HCT116 (cell line): ENCODE results near the gene GORAB. TPM values are rescaled to one million over a fixed set of nuclear protein-coding genes. Genes with fewer than 3 reads are reported as not detected.

Source experiments
- total RNA-seq: library from RNA; stranded (reverse); gene quantifications from one replicate; pipeline ENCODE4 v1.2.1, GENCODE V29; 2021; ENCODE audit not compliant: unreplicated experiment

The GORAB gene
- total RNA-seq, 1 experiment from 2014 or later: 7.5 TPM

Other genes starting within 250 kb of the GORAB start
- gene PRRX1, start 132.0 kb downstream of the GORAB start, total RNA-seq: 0.37 TPM